HG03469 (cell line): Measurements from ENCODE around the gene MNAT1.

ENCODE experiments used
- ATAC-seq: cut with Tn5 transposase; IDR thresholded peaks from one replicate; pipeline ENCODE4 v1.9.1; 2021; ENCODE audit warnings: mild to moderate bottlenecking, moderate library complexity, moderate number of reproducible peaks; ENCODE audit not compliant: unreplicated experiment

The MNAT1 gene

DNA sequence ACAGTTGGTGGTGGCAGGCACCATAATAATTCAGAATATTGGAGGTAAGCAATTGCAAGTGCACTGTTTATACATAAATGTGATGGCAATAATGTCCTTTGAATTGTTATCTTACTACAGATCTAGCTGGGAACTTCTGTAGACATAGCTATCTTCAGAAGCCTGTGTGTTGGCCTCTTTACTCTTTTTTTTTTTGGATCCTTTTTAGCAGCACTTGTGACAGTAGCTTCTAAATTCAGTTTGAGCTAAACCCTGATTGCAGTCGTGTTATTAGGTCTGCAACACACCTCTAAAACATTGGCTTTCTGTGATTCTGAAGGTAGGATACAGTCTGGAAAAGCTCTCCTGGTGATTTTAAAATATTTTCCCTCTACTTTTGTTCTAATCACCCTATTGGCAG lies 285.0 kb downstream of the MNAT1 start:
- ATAC-seq = no peak
